Esophagus (tissue), 2 donors: Measurements from ENCODE around the gene SLX9. TPM values are rescaled to one million over a fixed set of nuclear protein-coding genes. Genes with fewer than 3 reads are reported as not detected.

ENCODE experiments used
- H3K27ac ChIP-seq, 2 donors: one replicate each; pipeline ENCODE4 v1.5.1; 2013; ENCODE audit warnings: low read depth in 2 of 2, mild to moderate bottlenecking in 2 of 2, inconsistent platforms in 1 of 2, low read length in 1 of 2, moderate library complexity in 1 of 2
- H3K27me3 ChIP-seq, 2 donors: one replicate each; pipeline ENCODE4 v1.6.1; 2013; ENCODE audit warnings: low read length in 2 of 2, control low read depth in 1 of 2, mild to moderate bottlenecking in 1 of 2; ENCODE audit not compliant: insufficient read depth in 2 of 2, control insufficient read depth in 1 of 2
- H3K36me3 ChIP-seq, 2 donors: one replicate each; pipeline ENCODE4 v1.6.1; 2013; ENCODE audit warnings: low read length in 1 of 2; ENCODE audit not compliant: control insufficient read depth in 2 of 2, insufficient read depth in 2 of 2
- H3K4me1 ChIP-seq, 2 donors: one replicate each; pipeline ENCODE4 v1.6.1; 2013; ENCODE audit warnings: low read length in 1 of 2; ENCODE audit not compliant: control insufficient read depth in 2 of 2, insufficient read depth in 2 of 2
- H3K4me3 ChIP-seq, 2 donors: one replicate each; pipeline ENCODE4 v1.5.1; 2013; ENCODE audit warnings: low read length in 2 of 2, mild to moderate bottlenecking in 2 of 2, low read depth in 1 of 2, moderate library complexity in 1 of 2
- H3K9me3 ChIP-seq, 2 donors: one replicate each; pipeline ENCODE4 v1.6.1; 2013; ENCODE audit warnings: mild to moderate bottlenecking in 2 of 2, low read depth in 1 of 2, low read length in 1 of 2, moderate library complexity in 1 of 2; ENCODE audit not compliant: control insufficient read depth in 2 of 2, insufficient read depth in 1 of 2
- WGBS, 2 donors: extraction: QIAGEN DNeasy Blood & Tissue Kit; methylation state at CpG; one replicate each; pipeline ENCODE4 v1.1.7; 2013; 5-methylcytosine and 5-hydroxymethylcytosine counted together
- polyA plus RNA-seq, 2 donors: library from polyadenylated mRNA; stranded (reverse); fragments of 200-250 nt; gene quantifications; one replicate each; pipeline ENCODE4 v1.2.3, GENCODE V29; 2013
- donor health status: healthy with polysubstance abuse.
- donor health status: Bipolar disorder and iron deficiency.

Gene SLX9
- polyA plus RNA-seq, 2 donors, result 12.4 to 16.1 TPM

GRCh38 chr21:44994047-44994694 is 54.3 kb downstream of the SLX9 start:
- peak overlapping the region; percentile 56 to 70 for H3K27ac ChIP-seq
- no peaks in the 10 kb centered on the region for H3K9me3 ChIP-seq
- 35 to 49% methylated on average over 24 of the region's 24 CpGs for WGBS, 2 donors
- H3K36me3 ChIP-seq, result no peaks in the 10 kb centered on the region
- peaks cover 8 to 23% of the 10 kb centered on the region in 2 donors for H3K4me1 ChIP-seq
- no peaks in the 10 kb centered on the region for H3K27me3 ChIP-seq
- no peak overlapping the region for H3K4me3 ChIP-seq

GRCh38 chr21:44994695-44995342 is 55.0 kb downstream of the SLX9 start:
- WGBS, 2 donors, result 44 to 59% methylated on average over 15 of the region's 15 CpGs

GRCh38 chr21:44995343-44995941 is 55.6 kb downstream of the SLX9 start:
- Histone ChIP-seq H3K36me3 (no peaks in the 10 kb centered on the region), H3K4me3 (no peak overlapping the region), H3K9me3 (no peaks in the 10 kb centered on the region), H3K4me1 (peaks cover 8 to 28% of the 10 kb centered on the region in 2 donors), H3K27ac (peak overlapping the region in 1 of 2 donors; percentile 70), H3K27me3 (no peaks in the 10 kb centered on the region)
- WGBS, 2 donors, result 61 to 73% methylated on average over 23 of the region's 23 CpGs

More at GRCh38 chr21:44994695-44995342, 55.0 kb downstream of the SLX9 start:
- Histone ChIP-seq H3K4me1 (peaks cover 8 to 25% of the 10 kb centered on the region in 2 donors), H3K27ac (peak overlapping the region; percentile 56 to 70), H3K36me3 (no peaks in the 10 kb centered on the region), H3K4me3 (no peak overlapping the region), H3K9me3 (no peaks in the 10 kb centered on the region), H3K27me3 (no peaks in the 10 kb centered on the region)

GRCh38 chr21:44996096-44996495 is 56.3 kb downstream of the SLX9 start:
- H3K36me3 ChIP-seq, result no peaks in the 10 kb centered on the region
- no peaks in the 10 kb centered on the region for H3K27me3 ChIP-seq
- peaks cover 10 to 34% of the 10 kb centered on the region in 2 donors for H3K4me1 ChIP-seq
- no peak overlapping the region for H3K4me3 ChIP-seq
- H3K9me3 ChIP-seq, result no peaks in the 10 kb centered on the region
- H3K27ac ChIP-seq, result no peak overlapping the region
- WGBS, 2 donors, result 79 to 83% methylated on average over 10 of the region's 10 CpGs

- H3K27ac ChIP-seq, result no peak overlapping the region
- peaks cover 12 to 38% of the 10 kb centered on the region in 2 donors for H3K4me1 ChIP-seq
- WGBS, 2 donors, result 57 to 77% methylated on average over 6 of the region's 6 CpGs
These were observed 56.7 kb downstream of the SLX9 start for GRCh38 chr21:44996501-44996921.

GRCh38 chr21:44996983-44997936 is 57.4 kb downstream of the SLX9 start:
- no peaks in the 10 kb centered on the region for H3K36me3 ChIP-seq
- 73 to 81% methylated on average over 35 to 36 of the region's 36 CpGs for WGBS, 2 donors
- H3K9me3 ChIP-seq, result no peaks in the 10 kb centered on the region
- no peak overlapping the region for H3K4me3 ChIP-seq
- peaks cover 12 to 39% of the 10 kb centered on the region in 2 donors for H3K4me1 ChIP-seq
- H3K27ac ChIP-seq, result no peak overlapping the region
- no peaks in the 10 kb centered on the region for H3K27me3 ChIP-seq

More at GRCh38 chr21:44996501-44996921, 56.7 kb downstream of the SLX9 start:
- no peak overlapping the region for H3K4me3 ChIP-seq
- no peaks in the 10 kb centered on the region for H3K9me3 ChIP-seq
- no peaks in the 10 kb centered on the region for H3K36me3 ChIP-seq
- H3K27me3 ChIP-seq, result no peaks in the 10 kb centered on the region

- H3K4me1 ChIP-seq, result peaks cover 12 to 39% of the 10 kb centered on the region in 2 donors
- no peak overlapping the region for H3K4me3 ChIP-seq
- no peaks in the 10 kb centered on the region for H3K36me3 ChIP-seq
- no peaks in the 10 kb centered on the region for H3K9me3 ChIP-seq
- 78 to 80% methylated on average over 10 of the region's 10 CpGs for WGBS, 2 donors
- no peak overlapping the region for H3K27ac ChIP-seq
- no peaks in the 10 kb centered on the region for H3K27me3 ChIP-seq
These were observed 58.3 kb downstream of the SLX9 start for GRCh38 chr21:44998086-44998620.

GRCh38 chr21:44998621-44999427 is 59.0 kb downstream of the SLX9 start:
- H3K36me3 ChIP-seq, result no peaks in the 10 kb centered on the region
- H3K27me3 ChIP-seq, result no peaks in the 10 kb centered on the region
- no peak overlapping the region for H3K27ac ChIP-seq
- H3K4me3 ChIP-seq, result no peak overlapping the region
- 81 to 87% methylated on average over 30 to 32 of the region's 32 CpGs for WGBS, 2 donors
- H3K9me3 ChIP-seq, result no peaks in the 10 kb centered on the region
- H3K4me1 ChIP-seq, result peaks cover 10 to 36% of the 10 kb centered on the region in 2 donors
